ENCODE results near the gene ZNF414. TPM values are rescaled to one million over a fixed set of nuclear protein-coding genes. Genes with fewer than 3 reads are reported as not detected.

Gene ZNF414
- total RNA-seq, 2 donors from 2014 or later, result 6.5 to 10.6 TPM

- peaks cover 0 to 7% of the 10 kb centered on the region in 2 donors for H3K4me1 ChIP-seq (ENCODE audit: control insufficient read depth in 1 of 2, low read depth in 2 of 2)
These were observed 15.5 kb upstream of the ZNF414 start for GRCh38 chr19:8529369-8530006.

GRCh38 chr19:8528500-8528899 lies 14.5 kb upstream of the ZNF414 start:
- no peak for DNase-seq (ENCODE audit: low spot score)
- H3K9me3 ChIP-seq, result no peaks in the 10 kb centered on the region
- no peak overlapping the region for H3K4me3 ChIP-seq
- no peak for ATAC-seq (ENCODE audit: insufficient number of reproducible peaks, low FRiP score, low read depth)
- TF ChIP-seq, protein P1, sequence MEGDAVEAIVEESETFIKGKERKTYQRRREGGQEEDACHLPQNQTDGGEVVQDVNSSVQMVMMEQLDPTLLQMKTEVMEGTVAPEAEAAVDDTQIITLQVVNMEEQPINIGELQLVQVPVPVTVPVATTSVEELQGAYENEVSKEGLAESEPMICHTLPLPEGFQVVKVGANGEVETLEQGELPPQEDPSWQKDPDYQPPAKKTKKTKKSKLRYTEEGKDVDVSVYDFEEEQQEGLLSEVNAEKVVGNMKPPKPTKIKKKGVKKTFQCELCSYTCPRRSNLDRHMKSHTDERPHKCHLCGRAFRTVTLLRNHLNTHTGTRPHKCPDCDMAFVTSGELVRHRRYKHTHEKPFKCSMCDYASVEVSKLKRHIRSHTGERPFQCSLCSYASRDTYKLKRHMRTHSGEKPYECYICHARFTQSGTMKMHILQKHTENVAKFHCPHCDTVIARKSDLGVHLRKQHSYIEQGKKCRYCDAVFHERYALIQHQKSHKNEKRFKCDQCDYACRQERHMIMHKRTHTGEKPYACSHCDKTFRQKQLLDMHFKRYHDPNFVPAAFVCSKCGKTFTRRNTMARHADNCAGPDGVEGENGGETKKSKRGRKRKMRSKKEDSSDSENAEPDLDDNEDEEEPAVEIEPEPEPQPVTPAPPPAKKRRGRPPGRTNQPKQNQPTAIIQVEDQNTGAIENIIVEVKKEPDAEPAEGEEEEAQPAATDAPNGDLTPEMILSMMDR (IDR thresholded peaks at IDR 0.05), result no peak
- H3K36me3 ChIP-seq, result no peaks in the 10 kb centered on the region
- H3K27ac ChIP-seq, result no peak overlapping the region
- peaks cover 0 to 7% of the 10 kb centered on the region in 2 donors for H3K4me1 ChIP-seq (ENCODE audit: control insufficient read depth in 1 of 2, low read depth in 2 of 2)
- no peaks in the 10 kb centered on the region for H3K27me3 ChIP-seq (replicated peaks; ENCODE audit: insufficient read depth)

More at GRCh38 chr19:8529369-8530006, 15.5 kb upstream of the ZNF414 start:
- Histone ChIP-seq H3K4me3 (no peak overlapping the region), H3K27me3 (replicated peaks; ENCODE audit: insufficient read depth) (no peaks in the 10 kb centered on the region), H3K36me3 (no peaks in the 10 kb centered on the region), H3K27ac (no peak overlapping the region), H3K9me3 (no peaks in the 10 kb centered on the region)
- no peak for ATAC-seq (ENCODE audit: insufficient number of reproducible peaks, low FRiP score, low read depth)
- DNase-seq (ENCODE audit: low spot score), result no peak
- TF ChIP-seq, protein P1 (IDR thresholded peaks at IDR 0.05), result no peak

DNA sequence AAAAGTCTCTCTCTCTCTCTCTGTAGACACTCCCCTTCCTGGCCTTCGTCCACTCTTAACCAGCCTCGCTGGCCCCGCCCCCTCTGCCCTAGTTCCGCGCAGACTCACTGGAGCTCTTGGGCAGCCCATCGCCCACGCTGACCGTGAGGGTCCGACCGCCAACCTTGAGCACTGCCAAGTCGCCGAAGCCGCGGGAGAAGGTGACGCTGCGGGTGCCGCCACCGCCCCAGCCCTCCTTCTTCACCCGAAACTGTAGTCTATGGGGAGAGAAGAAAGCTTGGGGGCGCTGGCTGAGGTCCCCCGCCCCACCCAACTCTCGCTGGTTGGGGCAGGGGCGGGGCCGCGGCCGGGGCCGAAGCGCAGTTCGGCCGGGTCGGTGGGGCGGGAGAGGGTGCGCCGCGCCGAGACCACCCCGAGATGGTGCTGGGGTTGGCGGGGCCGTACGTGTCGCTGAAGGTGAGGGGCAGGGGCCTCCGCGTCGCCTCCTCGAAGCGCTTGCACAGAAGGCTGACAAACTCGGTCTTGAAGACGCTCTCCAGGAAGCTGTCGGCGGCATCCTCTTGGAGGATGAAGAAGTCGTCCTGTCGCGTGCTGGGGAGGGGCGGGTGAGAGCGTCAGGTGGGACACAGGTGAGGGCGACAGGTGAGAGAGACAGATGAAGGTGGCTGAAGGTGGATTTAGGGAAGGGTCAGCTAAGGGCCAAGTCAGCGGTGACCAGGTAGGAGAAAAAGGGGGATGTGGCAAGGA lies 12.6 kb upstream of the ZNF414 start:
- TF ChIP-seq, protein P1 (IDR thresholded peaks at IDR 0.05), result no peak
- no peaks in the 10 kb centered on the region for H3K27me3 ChIP-seq (replicated peaks; ENCODE audit: insufficient read depth)
- peak overlapping the region; percentile 80 to 84 for H3K27ac ChIP-seq
- peak; percentile 77 for DNase-seq (ENCODE audit: low spot score)
- H3K36me3 ChIP-seq, result no peaks in the 10 kb centered on the region
- no peaks in the 10 kb centered on the region for H3K9me3 ChIP-seq
- peak; percentile 56 for ATAC-seq (ENCODE audit: insufficient number of reproducible peaks, low FRiP score, low read depth)
- peaks cover 0 to 7% of the 10 kb centered on the region in 2 donors for H3K4me1 ChIP-seq (ENCODE audit: control insufficient read depth in 1 of 2, low read depth in 2 of 2)
- H3K4me3 ChIP-seq, result peak overlapping the region; percentile 84

- H3K36me3 ChIP-seq, result no peaks in the 10 kb centered on the region
- H3K27ac ChIP-seq, result peak overlapping the region; percentile 54 to 80
- no peaks in the 10 kb centered on the region for H3K27me3 ChIP-seq (replicated peaks; ENCODE audit: insufficient read depth)
- DNase-seq (ENCODE audit: low spot score), result no peak
- peak overlapping the region; percentile 84 for H3K4me3 ChIP-seq
- H3K9me3 ChIP-seq, result no peaks in the 10 kb centered on the region
- peaks cover 0 to 7% of the 10 kb centered on the region in 2 donors for H3K4me1 ChIP-seq (ENCODE audit: control insufficient read depth in 1 of 2, low read depth in 2 of 2)
- TF ChIP-seq, protein P1 (IDR thresholded peaks at IDR 0.05), result no peak
- ATAC-seq (ENCODE audit: insufficient number of reproducible peaks, low FRiP score, low read depth), result no peak
These were observed 11.4 kb upstream of the ZNF414 start for GRCh38 chr19:8525401-8525684.

DNA sequence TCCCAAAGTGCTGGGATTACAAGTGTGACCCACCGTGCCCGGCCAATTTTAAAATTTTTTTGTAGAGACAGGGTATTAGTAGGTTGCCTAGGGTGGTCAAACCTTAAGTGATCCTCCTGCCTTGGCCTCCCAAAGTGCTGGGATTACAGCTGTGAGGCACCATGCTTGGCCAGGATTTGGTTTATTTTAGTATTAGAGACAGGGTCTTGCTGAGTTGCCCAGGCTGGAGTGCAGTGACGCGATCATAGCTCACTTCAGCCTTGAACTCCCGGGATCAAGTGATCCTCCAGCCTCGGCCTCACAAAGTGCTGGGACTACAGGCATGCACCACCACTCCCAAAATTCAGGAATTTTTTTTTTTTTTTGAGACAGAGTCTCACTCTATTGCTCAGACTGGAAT lies 5.4 kb upstream of the ZNF414 start:
- H3K4me3 ChIP-seq, result no peak overlapping the region
- H3K36me3 ChIP-seq, result no peaks in the 10 kb centered on the region
- DNase-seq (ENCODE audit: low spot score) (no peak), ATAC-seq (ENCODE audit: insufficient number of reproducible peaks, low FRiP score, low read depth) (no peak)
- H3K9me3 ChIP-seq, result no peaks in the 10 kb centered on the region
- H3K27ac ChIP-seq, result no peak overlapping the region
- H3K27me3 ChIP-seq (replicated peaks; ENCODE audit: insufficient read depth), result no peaks in the 10 kb centered on the region
- TF ChIP-seq, protein P1 (IDR thresholded peaks at IDR 0.05), result no peak
- peaks cover 3 to 4% of the 10 kb centered on the region in 2 donors for H3K4me1 ChIP-seq (ENCODE audit: control insufficient read depth in 1 of 2, low read depth in 2 of 2)
